Frontal cortex (tissue), 4 donors: ENCODE data around the gene PLAU. TPM values are rescaled to one million over a fixed set of nuclear protein-coding genes. Genes with fewer than 3 reads are reported as not detected.

Experiments
- DNase-seq, 2 donors: peaks; one replicate each; pipeline ENCODE4 v3.0.0; 2012; ENCODE audit warnings: low spot score in 2 of 2
- FAIRE-seq: peaks from 2 replicates; lab custom pipeline; 2012; peaks lifted over from hg19 to GRCh38; lab: Jason Lieb, UNC
- total RNA-seq: library from RNA; depleted of rRNA; stranded (reverse); fragments of >200 nt; gene quantifications from one replicate; pipeline ENCODE4 v1.2.3, GENCODE V29; 2014
- donor health status: control.
- donor health status: control.
- donor health status: control.

PLAU gene
- total RNA-seq = 0.82 TPM

DNA sequence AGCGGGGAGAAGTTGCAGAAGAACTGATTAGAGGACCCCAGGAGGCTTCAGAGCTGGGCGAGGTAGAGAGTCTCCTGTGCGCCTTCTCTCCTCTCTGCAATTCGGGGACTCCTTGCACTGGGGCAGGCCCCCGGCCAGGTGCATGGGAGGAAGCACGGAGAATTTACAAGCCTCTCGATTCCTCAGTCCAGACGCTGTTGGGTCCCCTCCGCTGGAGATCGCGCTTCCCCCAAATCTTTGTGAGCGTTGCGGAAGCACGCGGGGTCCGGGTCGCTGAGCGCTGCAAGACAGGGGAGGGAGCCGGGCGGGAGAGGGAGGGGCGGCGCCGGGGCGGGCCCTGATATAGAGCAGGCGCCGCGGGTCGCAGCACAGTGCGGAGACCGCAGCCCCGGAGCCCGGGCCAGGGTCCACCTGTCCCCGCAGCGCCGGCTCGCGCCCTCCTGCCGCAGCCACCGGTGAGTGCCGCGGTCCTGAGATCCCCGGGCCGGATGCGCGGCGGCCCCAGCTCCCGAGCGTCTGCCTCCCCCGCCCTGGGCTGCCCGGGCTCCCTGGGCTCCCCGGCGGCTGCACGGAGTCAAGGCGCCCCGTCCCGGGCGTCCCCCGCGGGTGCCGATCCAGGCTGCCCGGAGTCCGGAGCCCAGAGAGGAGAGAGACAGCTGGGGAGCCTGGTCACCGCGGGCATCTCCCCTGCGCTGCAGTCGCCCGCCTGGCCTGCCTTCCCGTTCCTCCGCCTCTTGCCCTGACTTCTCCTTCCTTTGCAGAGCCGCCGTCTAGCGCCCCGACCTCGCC, at the start of gene PLAU:
Gene PLAU, plus strand, starts transcription at position 369 of the 789 bp plus-strand sequence. CDS start 424 bp downstream, outside the sequence.
- DNase-seq (peak in 1 of 2 donors; percentile 51), FAIRE-seq (no peak)

DNA sequence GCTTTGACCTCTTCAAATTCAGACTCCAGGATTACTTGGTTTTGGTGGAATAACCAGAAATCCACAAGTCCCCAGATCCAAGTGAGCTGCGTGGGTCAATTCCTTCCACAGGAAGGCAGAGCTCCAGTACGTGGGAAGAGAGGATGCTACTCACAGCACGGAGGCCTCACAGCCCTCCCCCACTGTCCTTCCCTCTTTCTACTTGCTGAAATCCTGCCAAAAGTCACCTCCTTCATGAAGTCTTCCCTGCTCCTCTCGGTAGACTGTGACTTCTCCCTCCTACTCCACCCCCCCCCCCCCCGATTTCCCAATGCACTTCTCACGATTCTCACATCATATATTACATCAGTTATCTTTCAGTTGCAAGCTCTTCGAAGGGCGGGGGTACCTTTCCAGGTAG, 48.9 kb upstream of the PLAU start:
- DNase-seq = no peak
- no peak for FAIRE-seq

DNA sequence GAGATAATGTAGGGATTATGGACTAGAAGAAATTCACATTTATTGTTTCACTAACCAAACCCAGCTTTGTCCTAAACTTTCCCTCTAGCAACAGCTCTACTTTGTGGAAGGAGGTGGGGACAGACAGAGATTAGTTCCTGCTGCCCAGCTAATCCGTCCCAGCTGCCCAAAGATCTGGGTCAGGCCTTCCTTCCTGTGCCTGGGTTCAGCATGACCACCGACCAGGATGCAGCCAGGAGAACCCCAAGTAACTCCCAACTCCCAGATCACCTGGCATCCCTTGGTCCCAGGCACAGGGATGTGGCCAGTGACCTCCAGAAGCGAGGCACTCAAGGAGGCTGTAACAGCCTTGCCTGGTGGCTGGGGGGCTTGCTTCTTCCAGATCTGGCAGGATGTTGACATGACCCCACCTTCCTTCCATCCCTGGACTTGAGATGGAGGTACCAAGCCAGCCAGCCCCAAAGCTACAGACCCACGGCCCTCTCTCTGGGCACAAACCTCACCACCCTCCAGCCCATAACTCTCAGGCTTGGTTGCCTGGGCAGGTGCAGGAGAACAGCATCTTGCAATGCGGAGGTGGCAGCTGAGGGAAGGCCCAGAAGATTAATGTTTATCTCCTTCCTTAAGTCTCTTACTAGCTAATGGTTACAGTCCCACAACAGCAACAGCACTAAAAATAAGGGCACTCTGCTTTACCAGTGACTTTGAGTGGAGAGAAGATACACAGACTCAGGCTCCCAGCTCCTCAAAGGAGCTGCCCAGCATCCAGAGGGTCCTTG, 47.7 kb upstream of the PLAU start:
- FAIRE-seq (no peak), DNase-seq (no peak)

DNA sequence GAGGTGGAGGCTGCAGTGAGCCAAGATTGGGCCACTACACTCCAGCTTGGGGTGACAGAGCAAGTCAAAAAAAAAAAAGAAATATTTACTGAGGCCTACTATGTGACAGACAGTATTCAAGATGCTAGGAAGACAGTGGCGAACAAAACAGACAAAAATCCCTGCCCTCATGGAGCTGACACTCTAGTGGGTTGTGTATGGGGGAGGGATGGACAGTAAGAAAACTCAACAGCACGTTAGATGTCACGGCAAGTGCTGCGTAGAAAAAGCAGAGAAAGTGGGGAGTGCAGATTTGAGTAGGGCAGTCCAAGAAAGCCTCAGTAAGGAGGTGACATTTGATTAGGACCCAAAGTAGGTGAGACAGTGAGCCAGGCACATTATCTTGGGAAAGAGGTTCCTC, 46.7 kb upstream of the PLAU start:
- DNase-seq (no peak), FAIRE-seq (no peak)

DNA sequence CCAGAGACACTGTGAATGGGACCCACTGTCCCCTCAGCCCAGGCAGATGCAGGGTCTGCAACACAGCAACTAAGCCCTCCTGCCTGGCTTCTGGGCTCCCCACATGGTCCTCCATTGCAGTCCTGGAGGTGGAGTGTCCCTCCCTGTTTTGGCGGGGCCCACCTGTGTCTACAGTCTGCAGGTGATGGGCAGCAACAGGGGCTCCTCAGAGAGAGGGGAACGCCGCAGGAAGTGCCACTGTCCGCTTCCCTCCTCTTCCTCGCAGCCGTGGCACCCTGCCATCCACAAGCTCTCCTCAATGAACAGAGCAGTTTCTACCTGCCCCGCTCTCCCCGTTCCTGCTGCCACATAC, 45.8 kb upstream of the PLAU start:
- no peak for FAIRE-seq

DNA sequence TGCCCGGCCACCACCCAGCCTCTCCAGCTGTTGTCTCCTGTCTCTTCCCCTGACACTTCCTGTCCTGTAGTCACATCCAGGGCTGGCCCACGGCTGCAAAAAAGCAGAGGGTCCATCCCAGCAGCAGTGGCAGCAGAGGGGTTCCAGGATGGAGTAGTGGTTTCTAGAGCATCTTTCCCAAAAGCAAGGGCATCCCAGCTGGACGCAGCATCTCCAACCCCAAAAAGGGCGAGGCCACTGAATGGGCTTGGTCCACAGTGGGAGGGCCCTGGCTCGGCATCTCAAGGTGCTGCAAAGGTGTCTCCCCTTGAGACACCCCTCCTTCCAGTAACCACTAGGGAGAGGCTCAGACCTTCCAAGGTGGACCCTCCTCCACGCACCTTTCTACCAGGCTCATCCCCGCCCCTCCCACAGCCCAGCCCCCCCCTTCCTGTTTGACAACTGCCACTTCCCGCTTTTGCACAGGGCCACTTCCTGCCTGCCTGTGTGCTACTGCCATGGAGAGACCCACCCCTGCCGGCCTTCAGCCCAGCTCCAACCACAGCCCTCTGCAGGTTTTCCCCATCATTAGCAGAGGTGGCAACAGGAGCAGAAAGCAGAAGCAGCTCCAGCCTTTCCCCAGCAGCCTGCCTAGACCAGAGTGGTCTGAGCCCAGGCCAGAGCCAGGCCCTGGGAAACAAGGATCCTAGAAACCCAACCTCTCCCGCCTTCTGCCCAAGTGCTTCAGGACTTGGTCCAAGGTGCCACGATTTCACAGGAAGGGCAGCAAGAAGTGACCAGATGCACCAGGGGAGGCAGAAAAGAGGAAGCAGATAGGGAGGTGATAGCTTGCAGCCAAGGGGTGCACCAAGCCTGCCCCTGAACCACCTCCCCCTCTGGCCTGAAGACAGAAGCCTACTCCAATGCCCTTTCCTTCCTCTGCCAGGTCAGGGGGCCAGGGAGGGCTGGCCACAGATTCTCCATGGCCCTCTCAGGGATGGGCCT, 45.2 kb upstream of the PLAU start:
- FAIRE-seq (no peak), DNase-seq (no peak)

More for the DNA sequence above, 45.8 kb upstream of the PLAU start:
- no peak for DNase-seq

DNA sequence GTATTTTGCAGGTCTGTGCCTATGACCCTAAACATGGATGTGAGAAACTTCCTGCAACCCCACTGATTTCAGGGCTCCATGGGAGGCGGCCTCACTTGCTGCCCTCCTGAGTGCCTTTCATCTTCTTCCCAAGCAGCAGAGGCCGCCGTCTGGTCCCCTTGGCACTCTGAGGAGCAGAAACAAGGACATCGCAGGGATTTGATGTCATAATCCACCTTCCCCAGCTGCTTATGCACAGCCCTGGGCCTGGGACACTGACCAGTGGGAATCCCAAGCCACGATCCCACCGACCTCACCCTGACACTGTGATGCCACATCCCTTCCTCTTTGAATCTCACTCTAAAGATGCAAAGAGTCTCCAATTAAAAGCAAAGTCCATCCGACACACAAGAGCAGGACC, 44.3 kb upstream of the PLAU start:
- FAIRE-seq = no peak
- no peak for DNase-seq

DNA sequence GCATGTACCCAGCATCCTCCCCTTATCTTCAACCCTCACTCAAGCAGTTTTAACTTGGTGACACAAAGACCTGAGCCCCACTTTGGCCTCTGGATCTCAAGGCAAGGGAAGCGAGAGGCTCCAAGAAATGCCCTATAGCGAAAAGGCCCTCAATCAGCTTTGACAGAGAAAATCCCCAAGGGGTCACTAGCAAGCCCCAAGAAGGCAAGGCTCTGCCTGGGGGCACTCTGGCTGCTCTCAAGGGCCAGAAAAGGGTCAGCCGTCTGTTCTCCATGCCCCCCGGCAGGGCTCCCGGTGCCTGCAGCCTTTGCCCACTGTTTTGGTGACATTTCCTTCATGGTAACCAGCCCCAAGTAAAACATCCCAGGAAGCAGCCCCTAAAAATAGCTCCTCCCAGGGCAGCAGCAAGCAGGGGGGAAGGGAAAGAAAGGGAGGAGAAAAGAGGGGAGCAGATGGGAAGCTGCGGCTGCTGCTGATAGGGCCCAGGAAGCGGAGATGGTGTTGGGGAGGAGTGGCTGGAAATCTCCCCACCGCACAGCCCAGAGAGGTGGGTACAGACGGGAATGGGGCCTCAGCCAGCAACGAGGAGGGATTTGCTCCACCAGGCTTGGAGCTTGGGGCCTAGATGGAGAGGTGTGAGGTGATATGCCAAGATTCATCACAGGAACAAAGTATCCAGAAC, 43.7 kb upstream of the PLAU start:
- FAIRE-seq (no peak), DNase-seq (no peak)

DNA sequence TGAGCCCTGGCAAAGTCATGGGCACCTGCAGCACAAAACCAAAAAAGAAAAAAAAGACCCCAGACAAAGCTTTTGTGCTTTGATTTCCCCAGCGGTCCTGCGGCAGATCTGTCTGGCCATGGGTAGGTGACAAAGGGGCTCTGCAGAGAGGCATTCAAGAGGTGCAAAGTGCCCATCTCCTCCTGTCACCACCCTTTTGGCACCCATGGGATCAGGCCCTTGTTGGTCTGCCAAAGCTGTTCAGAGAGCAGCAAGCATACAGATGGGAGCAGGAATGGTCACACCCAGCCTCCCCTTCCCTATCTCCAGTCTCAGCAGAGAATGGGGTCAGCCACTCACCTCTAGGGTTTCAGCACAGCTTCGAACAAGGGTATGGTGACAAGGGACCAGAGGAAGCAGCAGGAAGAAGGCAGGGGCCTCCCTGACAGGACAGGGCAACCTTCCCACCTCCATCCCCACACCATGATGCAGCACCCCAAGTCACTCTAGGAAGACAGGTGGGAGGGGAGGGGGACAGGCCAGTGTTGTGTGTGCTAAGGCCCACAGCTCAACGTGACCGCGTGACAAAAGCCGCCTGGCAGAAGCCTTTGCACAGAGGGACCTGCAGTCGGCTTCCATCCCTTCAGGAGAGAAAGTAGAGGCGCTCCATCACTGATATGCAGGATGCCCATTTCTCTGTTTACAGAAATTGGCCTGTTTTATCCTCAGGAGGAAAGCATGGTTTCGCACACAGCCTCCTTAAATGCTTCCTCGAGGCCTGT, 42.9 kb upstream of the PLAU start:
- no peak for DNase-seq
- no peak for FAIRE-seq

DNA sequence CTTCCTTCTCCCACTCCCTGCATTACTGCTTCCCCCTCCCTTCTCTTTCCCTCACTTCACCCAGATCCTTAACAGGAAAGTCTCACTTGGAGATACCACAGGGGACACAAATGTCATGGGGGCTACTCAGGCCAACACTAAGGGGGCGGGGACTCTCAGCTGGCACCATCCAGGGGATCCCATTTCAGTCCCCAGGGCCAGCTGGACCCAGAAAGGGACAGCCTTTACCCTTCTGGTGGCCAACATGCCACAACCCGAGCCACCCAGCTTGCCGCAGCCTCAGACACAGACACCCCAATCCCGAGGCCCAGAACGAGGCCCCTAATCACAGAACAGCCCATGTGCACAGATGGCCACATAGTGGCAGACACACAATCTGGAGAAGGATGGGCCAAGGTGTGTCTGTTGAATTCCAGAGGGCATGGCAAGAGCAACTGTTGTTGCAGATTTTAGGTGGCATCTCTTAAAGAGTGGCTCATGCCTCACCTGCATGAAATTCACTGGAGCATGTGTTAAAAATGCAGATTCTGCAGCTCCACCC, 42.2 kb upstream of the PLAU start:
- DNase-seq (no peak), FAIRE-seq (no peak)

DNA sequence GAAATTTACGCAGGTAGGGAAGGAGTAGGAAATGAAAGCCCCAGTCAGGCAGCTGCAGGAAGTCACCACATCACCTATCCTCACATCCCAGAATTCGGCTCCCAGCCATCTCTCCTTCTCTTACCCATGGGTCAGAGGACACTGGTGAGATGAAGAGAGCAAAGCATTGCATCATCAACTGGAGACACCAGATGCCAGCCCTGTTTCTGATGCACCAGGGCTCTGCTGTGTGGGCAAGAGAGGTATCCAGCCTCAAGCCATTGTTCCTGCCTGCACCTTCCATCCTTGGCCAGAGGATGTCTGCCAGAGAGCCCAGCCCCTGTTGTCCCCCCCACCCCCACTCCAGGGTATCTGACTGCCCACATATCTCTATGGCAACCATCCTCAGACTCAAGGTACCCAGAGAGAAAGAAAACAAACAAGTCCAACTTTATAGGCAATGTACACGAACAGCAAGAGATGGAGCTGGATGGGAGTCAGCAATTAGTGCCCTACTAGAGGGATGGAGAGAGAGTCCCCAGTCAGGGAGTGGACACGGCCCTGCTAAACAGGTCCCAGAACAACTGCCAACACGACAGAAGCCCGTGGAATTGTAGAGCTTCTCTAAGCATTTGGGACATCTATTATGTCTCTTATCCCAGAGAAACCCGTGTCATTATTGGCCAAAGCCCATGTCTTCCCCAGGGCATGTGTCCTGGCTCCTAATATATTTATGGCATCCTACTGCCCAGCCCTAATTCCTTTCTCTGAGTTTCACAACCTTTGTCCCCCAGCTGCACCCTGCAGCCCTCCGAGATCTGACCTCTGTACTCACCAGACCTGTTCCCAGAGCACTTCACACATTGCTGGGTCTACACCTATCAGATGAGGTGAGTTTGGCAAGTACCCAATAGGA, 39.4 kb upstream of the PLAU start:
- DNase-seq = no peak
- no peak for FAIRE-seq

DNA sequence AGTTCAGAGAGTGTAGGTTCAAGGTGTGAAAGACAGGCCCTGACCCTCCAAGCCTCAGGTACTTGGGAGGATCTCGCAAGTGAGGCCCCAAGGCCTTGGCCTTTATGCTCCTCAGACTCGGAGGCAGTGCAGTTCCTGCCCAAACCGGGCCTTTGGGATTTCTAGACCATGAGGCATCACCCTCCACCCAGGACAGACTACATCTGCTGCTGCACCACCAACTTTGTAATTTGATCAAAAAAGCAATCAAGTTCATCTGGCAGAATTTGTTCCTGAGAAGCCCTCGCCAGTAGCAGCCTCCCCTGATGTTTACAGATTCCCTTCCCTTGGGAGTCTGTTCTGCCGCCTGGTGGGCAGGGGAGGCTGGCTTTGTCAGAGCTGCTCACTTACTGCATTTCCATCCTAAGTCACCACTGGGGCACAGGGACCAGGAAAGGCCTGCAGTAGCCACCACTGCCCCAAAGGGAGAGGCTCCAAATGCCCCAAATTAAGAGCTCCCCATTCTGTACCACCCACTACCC, 38.7 kb upstream of the PLAU start:
- no peak for DNase-seq
- FAIRE-seq = no peak

DNA sequence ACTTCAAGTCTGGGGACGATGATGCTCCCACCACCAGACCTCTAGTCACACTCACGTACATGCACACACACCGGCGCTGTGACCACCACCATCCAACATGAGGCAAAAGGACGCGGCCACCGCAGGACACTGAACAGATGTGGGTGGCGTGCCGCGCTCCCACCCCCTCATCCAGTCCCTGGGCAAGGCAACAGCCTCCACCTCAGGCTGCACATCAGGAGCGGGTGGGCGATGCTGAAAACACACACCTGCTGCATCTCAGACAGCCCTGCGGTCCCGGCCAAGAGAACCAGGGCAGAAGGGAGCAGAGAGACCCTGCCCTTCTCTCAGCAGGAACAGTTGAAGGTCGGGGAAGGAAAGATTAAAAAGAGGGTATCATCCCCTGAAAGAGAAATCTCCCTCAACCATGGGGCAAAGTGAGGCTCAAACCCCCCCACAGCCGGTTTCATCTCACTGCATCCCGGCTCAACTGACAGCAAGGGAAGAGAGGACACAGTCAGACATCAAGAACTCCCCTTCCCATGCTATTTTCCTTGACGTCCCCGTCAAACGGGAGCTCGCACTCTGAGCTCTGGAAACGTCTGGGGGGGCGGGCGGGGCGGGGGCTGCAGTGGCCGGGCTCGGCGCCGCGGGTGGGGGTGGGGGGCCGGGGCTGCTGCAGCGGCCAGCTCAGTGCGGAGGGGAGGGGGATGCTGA, 37.6 kb upstream of the PLAU start:
- FAIRE-seq (no peak), DNase-seq (no peak)

DNA sequence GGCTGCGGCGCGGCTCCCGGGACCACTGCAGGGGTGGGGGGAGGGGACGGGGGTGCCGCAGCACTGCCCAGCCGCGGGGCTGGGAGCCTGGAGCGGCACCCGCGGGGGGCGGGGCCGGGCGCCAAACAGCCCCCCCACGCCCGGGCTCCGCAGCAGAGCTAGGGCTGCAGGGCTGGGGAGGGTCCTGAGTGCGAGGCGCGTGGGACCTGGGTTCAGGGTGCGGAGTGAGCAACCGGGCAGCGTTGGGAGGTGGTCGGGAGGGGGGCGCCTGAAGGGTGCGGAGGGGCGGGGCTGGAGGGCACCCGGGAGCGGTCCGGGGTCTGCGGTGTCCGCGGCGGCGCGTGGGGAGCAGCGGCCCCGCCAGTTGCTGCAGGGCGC, 37.1 kb upstream of the PLAU start:
- no peak for DNase-seq
- no peak for FAIRE-seq

DNA sequence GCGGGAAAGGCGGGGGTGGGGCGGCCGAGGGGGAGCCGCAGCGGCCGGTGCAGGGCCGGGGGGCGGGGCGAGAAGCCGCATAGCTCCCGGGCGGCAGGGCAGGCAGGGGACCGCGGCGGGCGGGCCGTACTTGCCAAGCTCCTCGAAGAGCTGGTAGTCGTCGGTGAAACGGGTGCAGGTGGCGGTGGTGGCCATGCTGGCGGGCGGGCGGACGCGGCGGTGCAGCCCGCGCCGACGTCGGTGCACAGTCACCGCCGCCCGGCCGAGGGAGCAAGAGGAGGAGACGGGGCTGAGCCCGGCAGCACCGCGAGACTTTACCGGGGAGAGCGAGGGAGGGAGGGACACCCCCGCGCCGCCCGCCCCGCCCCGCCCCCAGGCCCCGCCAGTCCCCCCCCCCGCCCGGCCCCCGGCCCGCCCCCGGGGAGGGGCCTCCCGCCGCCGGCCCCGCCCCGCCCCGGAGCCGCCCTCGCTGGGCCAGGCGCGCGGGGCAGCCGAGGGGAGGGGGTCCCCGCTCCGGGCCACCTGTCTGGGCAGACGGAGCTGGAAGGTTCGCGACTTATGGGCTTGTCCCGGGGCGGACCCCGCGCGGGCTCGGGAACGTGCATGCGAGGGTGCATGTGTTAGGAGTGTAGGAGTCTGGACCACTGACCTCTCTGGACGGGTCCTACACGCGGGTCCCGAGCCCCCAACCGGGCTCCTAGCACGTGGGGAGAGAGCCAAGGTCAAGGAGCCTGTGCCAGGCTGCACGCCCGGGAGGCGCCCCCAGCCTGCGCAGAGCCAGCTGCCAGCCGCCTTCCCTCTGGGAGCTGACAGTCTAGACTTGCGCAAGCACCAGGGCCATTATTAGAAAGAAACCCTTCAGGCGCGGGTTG, 36.4 kb upstream of the PLAU start, which contains the start of gene CAMK2G:
Gene CAMK2G, minus strand, starts transcription at position 289 of the 872 bp plus-strand sequence. Its CDS starts 94 bp downstream, at position 195.
- FAIRE-seq (no peak), DNase-seq (peak; percentile 91 to 93)

DNA sequence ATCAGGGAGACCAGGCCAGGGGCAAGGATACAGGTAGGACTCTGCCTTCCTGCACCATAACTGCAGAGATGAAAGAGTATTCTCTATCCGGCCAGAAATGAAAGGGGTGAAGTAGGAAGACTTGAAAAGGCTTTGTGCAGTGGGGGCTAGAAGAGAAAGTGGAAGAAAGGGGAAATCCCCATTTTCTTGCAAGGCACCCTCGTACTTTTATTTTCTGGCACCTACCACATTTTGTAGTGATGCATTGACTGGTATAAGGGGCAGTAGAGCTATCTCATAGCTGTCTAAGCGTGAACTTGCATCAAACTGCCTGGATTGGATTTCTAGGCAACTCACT, 35.8 kb upstream of the PLAU start:
- FAIRE-seq = no peak
- DNase-seq = no peak
